Gastroesophageal sphincter (tissue), 4 donors: ENCODE data around the gene GRIP2. TPM values are rescaled to one million over a fixed set of nuclear protein-coding genes. Genes with fewer than 3 reads are reported as not detected.
A peak's percentile ranks its signal among the peaks of the same experiment; 100 is the strongest.

Experiments used
- ATAC-seq: fragments of 150-250 bp; one replicate; pipeline ENCODE4 v1.9.1; 2016; ENCODE audit warnings: mild to moderate bottlenecking, moderate library complexity
- H3K27ac ChIP-seq, 4 donors: fragments of 200-600 bp; sonication (generic) in 3 of 4; 1 replicate in 3 of 4; 2 replicates in 1 of 4; pipeline ENCODE4 v1.5.1; 2016 to 2019
- H3K27me3 ChIP-seq: fragments of 200-600 bp; sonication (generic); one replicate; pipeline ENCODE4 v1.5.1; 2019
- H3K36me3 ChIP-seq, 2 donors: fragments of 200-600 bp; sonication (generic); one replicate each; pipeline ENCODE4 v1.5.1; 2019; ENCODE audit warnings: control low read depth in 1 of 2
- H3K4me1 ChIP-seq, 3 donors: fragments of 200-600 bp; sonication (generic); 1 replicate in 2 of 3; 2 replicates in 1 of 3; pipeline ENCODE4 v1.5.1; 2016 to 2019; ENCODE audit warnings: control low read depth in 2 of 3
- H3K4me3 ChIP-seq, 2 donors: fragments of 200-600 bp; sonication (generic); one replicate each; pipeline ENCODE4 v1.5.1; 2019; ENCODE audit warnings: mild to moderate bottlenecking in 1 of 2, moderate library complexity in 1 of 2
- H3K9me3 ChIP-seq, 3 donors: fragments of 200-600 bp; sonication (generic); one replicate each; pipeline ENCODE4 v1.5.1; 2017 to 2019; ENCODE audit warnings: control low read depth in 2 of 3
- EP300 ChIP-seq: sonication (generic); formaldehyde crosslinking; IDR thresholded peaks from one replicate; pipeline ENCODE4 v1.6.1; 2017; ENCODE audit warnings: antibody characterized with exemption, mild to moderate bottlenecking
- POLR2A ChIP-seq, 2 donors: fragments of 450-650 bp; IDR thresholded peaks; one replicate each; pipeline ENCODE4 v1.6.1; 2017; ENCODE audit warnings: antibody characterized with exemption in 2 of 2, mild to moderate bottlenecking in 2 of 2, moderate library complexity in 1 of 2
- POLR2AphosphoS5 ChIP-seq: sonication (generic); formaldehyde crosslinking; IDR thresholded peaks from one replicate; pipeline ENCODE4 v1.6.1; 2017; ENCODE audit warnings: antibody characterized with exemption
- WGBS, 2 donors: methylation state at CpG; one replicate each; pipeline ENCODE4 v1.1.5; 2018; ENCODE audit warnings: low coverage in 1 of 2; 5-methylcytosine and 5-hydroxymethylcytosine counted together
- total RNA-seq, 4 donors: library from RNA; depleted of rRNA; stranded (reverse); fragments of >200 nt; gene quantifications; one replicate each; pipeline ENCODE4 v1.1.0, GENCODE V29; 2016
- TF ChIP-seq, protein P1 (sequence below), 4 experiments: fragments of 200-600 bp in 2 of 4; fragments of 450-650 bp in 2 of 4; sonication (generic) in 1 of 4; IDR thresholded peaks; one replicate each; pipeline ENCODE4 v1.5.1; 2017 to 2019; ENCODE audit warnings: antibody characterized with exemption in 4 of 4, mild to moderate bottlenecking in 2 of 4, moderate library complexity in 2 of 4

GRIP2 gene
- total RNA-seq, 4 donors from 2014 or later = 0.27 to 1.6 (median 0.72) TPM

DNA sequence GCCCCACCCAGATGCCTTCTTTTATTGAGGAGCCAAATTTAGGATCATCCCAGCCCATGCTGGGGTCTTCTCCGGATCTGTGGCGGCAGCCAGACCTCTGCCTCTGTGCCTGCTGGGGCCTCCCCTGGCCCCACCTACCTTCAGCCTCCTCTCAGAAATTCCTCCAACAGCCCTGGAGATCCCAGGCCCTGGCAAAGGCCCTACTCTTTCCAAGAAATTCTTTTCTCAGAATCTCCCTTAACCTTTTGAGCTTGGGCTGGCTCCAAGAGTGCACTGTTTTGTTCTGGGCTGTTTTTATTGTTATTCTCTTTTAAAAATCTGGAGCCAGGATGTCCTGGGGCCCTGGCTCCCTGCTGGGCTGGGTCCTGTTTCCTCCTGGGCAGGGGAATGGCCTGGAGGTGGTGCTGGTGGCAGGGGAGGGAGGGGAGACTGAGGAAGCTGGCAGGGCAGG is 57.8 kb downstream of the GRIP2 start:
- peak; percentile 65 for ATAC-seq

DNA sequence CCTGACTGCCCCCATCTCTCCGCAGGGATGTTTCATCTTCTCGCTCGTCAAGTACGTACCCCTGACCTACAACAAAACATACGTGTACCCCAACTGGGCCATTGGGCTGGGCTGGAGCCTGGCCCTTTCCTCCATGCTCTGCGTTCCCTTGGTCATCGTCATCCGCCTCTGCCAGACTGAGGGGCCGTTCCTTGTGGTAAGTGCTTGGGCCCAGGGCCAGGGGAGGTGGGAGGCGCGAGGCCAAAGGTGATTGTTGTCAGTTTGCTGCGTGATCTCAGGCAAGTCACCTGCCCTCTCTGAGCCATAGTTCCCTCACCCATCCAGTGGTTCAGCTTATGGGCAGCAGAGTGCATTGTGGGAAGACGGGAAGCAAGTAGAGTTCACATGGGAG is 58.5 kb downstream of the GRIP2 start:
- no peak overlapping the region for H3K4me3 ChIP-seq
- 89 to 100% methylated on average over 1 to 5 of the region's 13 CpGs for WGBS, 2 donors
- H3K27ac ChIP-seq = no peak overlapping the region
- TF ChIP-seq, protein P1, sequence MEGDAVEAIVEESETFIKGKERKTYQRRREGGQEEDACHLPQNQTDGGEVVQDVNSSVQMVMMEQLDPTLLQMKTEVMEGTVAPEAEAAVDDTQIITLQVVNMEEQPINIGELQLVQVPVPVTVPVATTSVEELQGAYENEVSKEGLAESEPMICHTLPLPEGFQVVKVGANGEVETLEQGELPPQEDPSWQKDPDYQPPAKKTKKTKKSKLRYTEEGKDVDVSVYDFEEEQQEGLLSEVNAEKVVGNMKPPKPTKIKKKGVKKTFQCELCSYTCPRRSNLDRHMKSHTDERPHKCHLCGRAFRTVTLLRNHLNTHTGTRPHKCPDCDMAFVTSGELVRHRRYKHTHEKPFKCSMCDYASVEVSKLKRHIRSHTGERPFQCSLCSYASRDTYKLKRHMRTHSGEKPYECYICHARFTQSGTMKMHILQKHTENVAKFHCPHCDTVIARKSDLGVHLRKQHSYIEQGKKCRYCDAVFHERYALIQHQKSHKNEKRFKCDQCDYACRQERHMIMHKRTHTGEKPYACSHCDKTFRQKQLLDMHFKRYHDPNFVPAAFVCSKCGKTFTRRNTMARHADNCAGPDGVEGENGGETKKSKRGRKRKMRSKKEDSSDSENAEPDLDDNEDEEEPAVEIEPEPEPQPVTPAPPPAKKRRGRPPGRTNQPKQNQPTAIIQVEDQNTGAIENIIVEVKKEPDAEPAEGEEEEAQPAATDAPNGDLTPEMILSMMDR (IDR thresholded peaks at IDR 0.05) = no peak
- TF ChIP-seq EP300 (no peak), POLR2A (IDR thresholded peaks at IDR 0.05) (no peak), POLR2AphosphoS5 (no peak)
- H3K27me3 ChIP-seq = no peaks in the 10 kb centered on the region
- H3K9me3 ChIP-seq = no peaks in the 10 kb centered on the region
- H3K36me3 ChIP-seq = peaks cover 0 to 97% of the 10 kb centered on the region in 2 donors
- H3K4me1 ChIP-seq = peaks cover 0 to 24% (median 5%) of the 10 kb centered on the region in 3 donors
- no peak for ATAC-seq

More for the DNA sequence above, 57.8 kb downstream of the GRIP2 start:
- Histone ChIP-seq H3K27ac (no peak overlapping the region), H3K4me3 (no peak overlapping the region), H3K9me3 (no peaks in the 10 kb centered on the region), H3K27me3 (no peaks in the 10 kb centered on the region), H3K36me3 (peaks cover 0 to 97% of the 10 kb centered on the region in 2 donors), H3K4me1 (peaks cover 0 to 24% (median 5%) of the 10 kb centered on the region in 3 donors)
- 29% methylated on average over 2 of the region's 2 CpGs; no CpG with 5 or more reads in 1 of the 2 donors for WGBS, 2 donors
- TF ChIP-seq POLR2AphosphoS5 (no peak), EP300 (no peak), POLR2A (IDR thresholded peaks at IDR 0.05) (no peak)
- TF ChIP-seq, protein P1 (IDR thresholded peaks at IDR 0.05) = no peak

DNA sequence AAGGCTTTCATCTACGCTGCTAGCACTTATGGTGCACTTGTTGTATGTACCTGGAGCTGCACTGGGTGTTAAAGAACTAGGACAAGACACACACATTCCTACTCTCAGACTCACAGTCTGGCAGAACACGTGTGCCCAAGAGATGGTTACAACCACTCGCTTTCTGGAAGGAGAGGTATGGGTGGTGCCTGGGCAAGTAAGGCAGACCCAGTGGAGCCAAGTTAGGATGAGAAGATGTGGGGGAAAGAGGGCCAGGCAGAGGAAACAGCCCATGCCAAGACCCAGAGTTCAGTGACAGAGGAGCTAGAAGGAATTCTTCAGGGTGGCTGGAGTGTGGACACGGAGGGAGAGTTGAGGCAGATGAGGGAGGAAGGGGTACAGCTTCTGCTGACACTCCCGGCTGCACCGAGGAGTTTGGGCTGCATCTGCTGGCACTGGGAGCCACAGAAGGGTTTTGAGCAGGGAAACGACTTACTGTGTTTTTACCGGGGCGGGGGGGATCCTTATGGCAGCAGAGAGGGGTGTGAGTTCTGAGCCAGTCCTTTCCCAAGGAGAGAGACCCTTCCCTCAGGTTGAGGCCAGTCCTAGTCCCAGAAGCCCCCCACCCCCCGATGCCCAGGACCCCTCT is 59.0 kb downstream of the GRIP2 start:
- no peak for ATAC-seq
- no peak overlapping the region for H3K27ac ChIP-seq
- H3K4me1 ChIP-seq = peaks cover 0 to 24% (median 5%) of the 10 kb centered on the region in 3 donors

DNA sequence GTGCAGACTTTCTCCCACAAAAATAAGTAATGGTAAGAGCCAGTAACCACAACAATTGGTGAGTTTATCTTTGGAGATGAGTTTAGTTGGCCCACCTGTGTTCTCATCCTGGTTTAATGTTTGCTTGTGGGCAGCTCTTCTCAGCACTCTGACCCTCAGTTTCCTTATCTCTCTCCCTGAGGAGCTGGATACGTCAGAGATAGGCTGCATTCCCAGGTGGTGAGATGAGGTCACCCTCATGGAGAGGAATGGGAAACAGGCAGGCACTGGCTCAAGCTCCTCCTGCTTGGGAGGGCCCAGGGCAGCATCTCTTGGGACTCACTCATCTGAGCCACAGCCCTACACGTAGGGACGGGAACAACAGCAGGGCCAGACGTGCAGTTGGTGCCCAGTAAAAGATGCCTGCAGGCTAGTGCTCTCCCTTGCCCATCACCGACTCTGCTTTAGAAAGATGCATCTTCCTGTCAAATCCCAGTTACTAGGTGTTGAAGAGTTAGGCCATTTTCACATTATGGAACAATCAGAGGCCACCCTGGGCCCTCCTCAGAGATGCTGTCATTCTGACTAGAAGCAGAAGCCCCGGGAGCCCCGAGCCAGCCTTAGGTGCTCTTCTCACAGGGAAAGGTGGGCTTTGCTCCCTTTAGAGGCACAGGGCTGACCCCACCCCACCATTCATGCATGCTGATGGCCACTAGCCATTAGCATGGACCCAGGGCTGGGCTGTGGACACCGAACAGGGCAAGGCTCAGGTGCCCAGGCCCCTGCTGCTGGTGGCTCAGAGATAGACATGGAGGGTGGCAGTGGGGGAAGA is 59.7 kb downstream of the GRIP2 start:
- peaks cover 0 to 97% of the 10 kb centered on the region in 2 donors for H3K36me3 ChIP-seq
- no peak overlapping the region for H3K4me3 ChIP-seq
- TF ChIP-seq, protein P1 (IDR thresholded peaks at IDR 0.05) = no peak
- TF ChIP-seq POLR2AphosphoS5 (no peak), POLR2A (IDR thresholded peaks at IDR 0.05) (no peak), EP300 (no peak)
- 100% methylated on average over 1 of the region's 8 CpGs; no CpG with 5 or more reads in 1 of the 2 donors for WGBS, 2 donors
- peak; percentile 22 for ATAC-seq
- no peaks in the 10 kb centered on the region for H3K9me3 ChIP-seq
- no peaks in the 10 kb centered on the region for H3K27me3 ChIP-seq
- H3K27ac ChIP-seq = no peak overlapping the region
- H3K4me1 ChIP-seq = peaks cover 0 to 24% (median 5%) of the 10 kb centered on the region in 3 donors

More for the DNA sequence above, 59.0 kb downstream of the GRIP2 start:
- no peak overlapping the region for H3K4me3 ChIP-seq
- no peaks in the 10 kb centered on the region for H3K27me3 ChIP-seq
- no peak for TF ChIP-seq POLR2A (IDR thresholded peaks at IDR 0.05)
- no peak for TF ChIP-seq EP300
- TF ChIP-seq POLR2AphosphoS5 = no peak
- TF ChIP-seq, protein P1 (IDR thresholded peaks at IDR 0.05) = no peak
- no peaks in the 10 kb centered on the region for H3K9me3 ChIP-seq
- 84 to 89% methylated on average over 4 to 6 of the region's 10 CpGs for WGBS, 2 donors
- H3K36me3 ChIP-seq = peaks cover 0 to 97% of the 10 kb centered on the region in 2 donors
